Measurements from ENCODE around the gene ONECUT3.

DNA sequence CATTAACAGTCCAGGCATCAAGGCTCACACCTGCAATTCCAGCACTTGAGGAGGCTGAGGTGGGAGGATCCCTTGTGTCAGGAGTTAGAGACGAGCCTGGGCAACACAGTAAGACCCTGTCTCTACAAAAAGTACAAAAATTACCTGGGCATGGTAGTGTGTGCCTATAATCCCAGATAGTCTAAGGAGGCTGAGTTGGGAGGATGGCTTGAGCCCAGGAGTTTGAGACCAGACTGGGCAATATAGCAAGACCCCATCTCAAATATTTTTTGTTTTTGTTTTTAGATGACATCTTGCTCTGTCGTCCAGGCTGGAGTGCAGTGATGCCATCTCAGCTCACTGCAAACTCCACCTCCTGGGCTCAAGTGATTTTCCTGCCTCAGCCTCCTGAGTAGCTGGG lies 40.1 kb upstream of the ONECUT3 start:
- TF ChIP-seq, protein P1, sequence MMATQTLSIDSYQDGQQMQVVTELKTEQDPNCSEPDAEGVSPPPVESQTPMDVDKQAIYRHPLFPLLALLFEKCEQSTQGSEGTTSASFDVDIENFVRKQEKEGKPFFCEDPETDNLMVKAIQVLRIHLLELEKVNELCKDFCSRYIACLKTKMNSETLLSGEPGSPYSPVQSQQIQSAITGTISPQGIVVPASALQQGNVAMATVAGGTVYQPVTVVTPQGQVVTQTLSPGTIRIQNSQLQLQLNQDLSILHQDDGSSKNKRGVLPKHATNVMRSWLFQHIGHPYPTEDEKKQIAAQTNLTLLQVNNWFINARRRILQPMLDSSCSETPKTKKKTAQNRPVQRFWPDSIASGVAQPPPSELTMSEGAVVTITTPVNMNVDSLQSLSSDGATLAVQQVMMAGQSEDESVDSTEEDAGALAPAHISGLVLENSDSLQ (IDR thresholded peaks at IDR 0.05): no peak
- no peak for TF ChIP-seq SMAD1 (IDR thresholded peaks at IDR 0.05; ENCODE audit: low read depth, partially characterized antibody)
- no peak for TF ChIP-seq EZH2 (IDR thresholded peaks at IDR 0.05; ENCODE audit: borderline replicate concordance, control insufficient read depth, low read depth, low read length)
- TF ChIP-seq POLR2AphosphoS5 (IDR thresholded peaks at IDR 0.05; ENCODE audit: low read length): no peak
- TF ChIP-seq, protein P2, sequence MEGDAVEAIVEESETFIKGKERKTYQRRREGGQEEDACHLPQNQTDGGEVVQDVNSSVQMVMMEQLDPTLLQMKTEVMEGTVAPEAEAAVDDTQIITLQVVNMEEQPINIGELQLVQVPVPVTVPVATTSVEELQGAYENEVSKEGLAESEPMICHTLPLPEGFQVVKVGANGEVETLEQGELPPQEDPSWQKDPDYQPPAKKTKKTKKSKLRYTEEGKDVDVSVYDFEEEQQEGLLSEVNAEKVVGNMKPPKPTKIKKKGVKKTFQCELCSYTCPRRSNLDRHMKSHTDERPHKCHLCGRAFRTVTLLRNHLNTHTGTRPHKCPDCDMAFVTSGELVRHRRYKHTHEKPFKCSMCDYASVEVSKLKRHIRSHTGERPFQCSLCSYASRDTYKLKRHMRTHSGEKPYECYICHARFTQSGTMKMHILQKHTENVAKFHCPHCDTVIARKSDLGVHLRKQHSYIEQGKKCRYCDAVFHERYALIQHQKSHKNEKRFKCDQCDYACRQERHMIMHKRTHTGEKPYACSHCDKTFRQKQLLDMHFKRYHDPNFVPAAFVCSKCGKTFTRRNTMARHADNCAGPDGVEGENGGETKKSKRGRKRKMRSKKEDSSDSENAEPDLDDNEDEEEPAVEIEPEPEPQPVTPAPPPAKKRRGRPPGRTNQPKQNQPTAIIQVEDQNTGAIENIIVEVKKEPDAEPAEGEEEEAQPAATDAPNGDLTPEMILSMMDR (IDR thresholded peaks at IDR 0.05 in 2 of 3, conservative IDR thresholded peaks at IDR 0.05 in 1 of 3; ENCODE audit: control insufficient read depth in 2 of 3, extremely low read depth in 1 of 3, insufficient read depth in 1 of 3, low read depth in 3 of 3, low read length in 3 of 3): no peak
- TF ChIP-seq TARDBP (IDR thresholded peaks at IDR 0.05; ENCODE audit: borderline replicate concordance): no peak
- TF ChIP-seq ZNF274 (IDR thresholded peaks at IDR 0.05; ENCODE audit: insufficient read depth, insufficient read length): no peak
- no peak for TF ChIP-seq POLR2A (IDR thresholded peaks at IDR 0.05; ENCODE audit: low read depth, low read length)
- TF ChIP-seq, protein P3, sequence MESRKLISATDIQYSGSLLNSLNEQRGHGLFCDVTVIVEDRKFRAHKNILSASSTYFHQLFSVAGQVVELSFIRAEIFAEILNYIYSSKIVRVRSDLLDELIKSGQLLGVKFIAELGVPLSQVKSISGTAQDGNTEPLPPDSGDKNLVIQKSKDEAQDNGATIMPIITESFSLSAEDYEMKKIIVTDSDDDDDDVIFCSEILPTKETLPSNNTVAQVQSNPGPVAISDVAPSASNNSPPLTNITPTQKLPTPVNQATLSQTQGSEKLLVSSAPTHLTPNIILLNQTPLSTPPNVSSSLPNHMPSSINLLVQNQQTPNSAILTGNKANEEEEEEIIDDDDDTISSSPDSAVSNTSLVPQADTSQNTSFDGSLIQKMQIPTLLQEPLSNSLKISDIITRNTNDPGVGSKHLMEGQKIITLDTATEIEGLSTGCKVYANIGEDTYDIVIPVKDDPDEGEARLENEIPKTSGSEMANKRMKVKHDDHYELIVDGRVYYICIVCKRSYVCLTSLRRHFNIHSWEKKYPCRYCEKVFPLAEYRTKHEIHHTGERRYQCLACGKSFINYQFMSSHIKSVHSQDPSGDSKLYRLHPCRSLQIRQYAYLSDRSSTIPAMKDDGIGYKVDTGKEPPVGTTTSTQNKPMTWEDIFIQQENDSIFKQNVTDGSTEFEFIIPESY (IDR thresholded peaks at IDR 0.05): no peak
- TF ChIP-seq, protein P4, sequence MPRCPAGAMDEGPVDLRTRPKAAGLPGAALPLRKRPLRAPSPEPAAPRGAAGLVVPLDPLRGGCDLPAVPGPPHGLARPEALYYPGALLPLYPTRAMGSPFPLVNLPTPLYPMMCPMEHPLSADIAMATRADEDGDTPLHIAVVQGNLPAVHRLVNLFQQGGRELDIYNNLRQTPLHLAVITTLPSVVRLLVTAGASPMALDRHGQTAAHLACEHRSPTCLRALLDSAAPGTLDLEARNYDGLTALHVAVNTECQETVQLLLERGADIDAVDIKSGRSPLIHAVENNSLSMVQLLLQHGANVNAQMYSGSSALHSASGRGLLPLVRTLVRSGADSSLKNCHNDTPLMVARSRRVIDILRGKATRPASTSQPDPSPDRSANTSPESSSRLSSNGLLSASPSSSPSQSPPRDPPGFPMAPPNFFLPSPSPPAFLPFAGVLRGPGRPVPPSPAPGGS (IDR thresholded peaks at IDR 0.05; ENCODE audit: borderline replicate concordance, insufficient read depth, low read depth, low read length, poor library complexity, severe bottlenecking): no peak
- TF ChIP-seq GABPA (IDR thresholded peaks at IDR 0.05; ENCODE audit: low read depth): no peak
- TF ChIP-seq SIN3A (IDR thresholded peaks at IDR 0.05; ENCODE audit: low read depth, low read length): no peak
